KOPT-K1 (cell line): ENCODE measurements around the gene KLHL40.

Experiments used
- H3K27ac ChIP-seq: fragments of 200-600 bp; sonication (generic); 2 replicates; pipeline ENCODE4 v1.5.1; 2016; ENCODE audit warnings: antibody characterized with exemption, mild to moderate bottlenecking, low read depth, low read length; ENCODE audit not compliant: poor library complexity, severe bottlenecking
- H3K36me3 ChIP-seq: fragments of 200-600 bp; sonication (generic); 2 replicates; pipeline ENCODE4 v1.5.1; 2017; ENCODE audit warnings: antibody characterized with exemption, mild to moderate bottlenecking, low read length, moderate library complexity; ENCODE audit not compliant: insufficient read depth
- H3K9me3 ChIP-seq: fragments of 200-600 bp; sonication (generic); 2 replicates; pipeline ENCODE4 v1.5.1; 2017; ENCODE audit warnings: antibody characterized with exemption, low read length, mild to moderate bottlenecking; ENCODE audit not compliant: insufficient read depth, poor library complexity, severe bottlenecking

Gene KLHL40

GRCh38 chr3:42698911-42699230 lies 13.5 kb downstream of the KLHL40 start:
- Histone ChIP-seq H3K9me3 (no peaks in the 10 kb centered on the region), H3K36me3 (no peaks in the 10 kb centered on the region), H3K27ac (no peak overlapping the region)

- H3K27ac ChIP-seq: no peak overlapping the region
- no peaks in the 10 kb centered on the region for H3K9me3 ChIP-seq
- H3K36me3 ChIP-seq: no peaks in the 10 kb centered on the region
These were observed 14.2 kb downstream of the KLHL40 start for GRCh38 chr3:42699511-42699971.

GRCh38 chr3:42700366-42701288 lies 15.3 kb downstream of the KLHL40 start:
- no peaks in the 10 kb centered on the region for H3K36me3 ChIP-seq
- H3K27ac ChIP-seq: no peak overlapping the region
- no peaks in the 10 kb centered on the region for H3K9me3 ChIP-seq

GRCh38 chr3:42701371-42702065 lies 16.2 kb downstream of the KLHL40 start:
- Histone ChIP-seq H3K9me3 (no peaks in the 10 kb centered on the region), H3K27ac (no peak overlapping the region), H3K36me3 (no peaks in the 10 kb centered on the region)

- H3K9me3 ChIP-seq: no peaks in the 10 kb centered on the region
- H3K36me3 ChIP-seq: no peaks in the 10 kb centered on the region
- H3K27ac ChIP-seq: no peak within 1 kb of the TSS
These were observed 17.0 kb downstream of the KLHL40 start, which contains the start of gene HHATL for GRCh38 chr3:42702066-42702951. Gene HHATL (minus strand): TSS chr3:42702798. CDS start chr3:42700826, 1,972 bp downstream.

- no peaks in the 10 kb centered on the region for H3K36me3 ChIP-seq
- no peaks in the 10 kb centered on the region for H3K9me3 ChIP-seq
- H3K27ac ChIP-seq: no peak overlapping the region
These were observed 17.8 kb downstream of the KLHL40 start for GRCh38 chr3:42702982-42703694.

- no peak overlapping the region for H3K27ac ChIP-seq
- no peaks in the 10 kb centered on the region for H3K9me3 ChIP-seq
- no peaks in the 10 kb centered on the region for H3K36me3 ChIP-seq
These were observed 18.3 kb downstream of the KLHL40 start for GRCh38 chr3:42703695-42704025.

GRCh38 chr3:42704136-42704841 lies 19.0 kb downstream of the KLHL40 start:
- Histone ChIP-seq H3K36me3 (no peaks in the 10 kb centered on the region), H3K27ac (no peak overlapping the region), H3K9me3 (no peaks in the 10 kb centered on the region)

- H3K27ac ChIP-seq: no peak overlapping the region
- H3K9me3 ChIP-seq: no peaks in the 10 kb centered on the region
- H3K36me3 ChIP-seq: no peaks in the 10 kb centered on the region
These were observed 19.9 kb downstream of the KLHL40 start for GRCh38 chr3:42705058-42705767.

GRCh38 chr3:42705962-42706585 lies 20.7 kb downstream of the KLHL40 start:
- no peaks in the 10 kb centered on the region for H3K9me3 ChIP-seq
- H3K36me3 ChIP-seq: no peaks in the 10 kb centered on the region
- H3K27ac ChIP-seq: no peak overlapping the region

- H3K36me3 ChIP-seq: no peaks in the 10 kb centered on the region
- H3K27ac ChIP-seq: no peak overlapping the region
- H3K9me3 ChIP-seq: no peaks in the 10 kb centered on the region
These were observed 21.6 kb downstream of the KLHL40 start for GRCh38 chr3:42706721-42707619.

GRCh38 chr3:42707620-42708355 lies 22.5 kb downstream of the KLHL40 start:
- no peaks in the 10 kb centered on the region for H3K9me3 ChIP-seq
- no peaks in the 10 kb centered on the region for H3K36me3 ChIP-seq
- H3K27ac ChIP-seq: no peak overlapping the region
